ENCODE data around the gene ART1.

The ART1 gene

GRCh38 chr11:3632070-3632660, 12.8 kb upstream of the ART1 start:
- no peak overlapping the region for H3K4me3 ChIP-seq (ENCODE audit: low read length)
- no peak for TF ChIP-seq CTCF (conservative IDR thresholded peaks at IDR 0.05; ENCODE audit: low read depth, low read length)

GRCh38 chr11:3635641-3636375, 9.1 kb upstream of the ART1 start:
- TF ChIP-seq CTCF (conservative IDR thresholded peaks at IDR 0.05; ENCODE audit: low read depth, low read length), result no peak
- no peak for DNase-seq (ENCODE audit: low read depth)
- no peak overlapping the region for H3K4me3 ChIP-seq (ENCODE audit: low read length)

More at GRCh38 chr11:3632070-3632660, 12.8 kb upstream of the ART1 start:
- DNase-seq (ENCODE audit: low read depth), result no peak

- H3K4me3 ChIP-seq (ENCODE audit: low read length), result no peak overlapping the region
- no peak for TF ChIP-seq CTCF (conservative IDR thresholded peaks at IDR 0.05; ENCODE audit: low read depth, low read length)
Measured at GRCh38 chr11:3637201-3637600, 7.7 kb upstream of the ART1 start.

GRCh38 chr11:3638513-3638912, 6.4 kb upstream of the ART1 start:
- TF ChIP-seq CTCF (conservative IDR thresholded peaks at IDR 0.05; ENCODE audit: low read depth, low read length), result no peak
- no peak for DNase-seq (ENCODE audit: low read depth)
- no peak overlapping the region for H3K4me3 ChIP-seq (ENCODE audit: low read length)

More at GRCh38 chr11:3637201-3637600, 7.7 kb upstream of the ART1 start:
- no peak for DNase-seq (ENCODE audit: low read depth)

- DNase-seq (ENCODE audit: low read depth), result no peak
- H3K4me3 ChIP-seq (ENCODE audit: low read length), result no peak overlapping the region
- no peak for TF ChIP-seq CTCF (conservative IDR thresholded peaks at IDR 0.05; ENCODE audit: low read depth, low read length)
Measured at GRCh38 chr11:3639841-3640240, 5.1 kb upstream of the ART1 start.

GRCh38 chr11:3641191-3641590, 3.7 kb upstream of the ART1 start:
- TF ChIP-seq CTCF (conservative IDR thresholded peaks at IDR 0.05; ENCODE audit: low read depth, low read length), result no peak
- no peak overlapping the region for H3K4me3 ChIP-seq (ENCODE audit: low read length)
- DNase-seq (ENCODE audit: low read depth), result no peak

- DNase-seq (ENCODE audit: low read depth), result no peak
- TF ChIP-seq CTCF (conservative IDR thresholded peaks at IDR 0.05; ENCODE audit: low read depth, low read length), result no peak
- H3K4me3 ChIP-seq (ENCODE audit: low read length), result peak within 1 kb of the TSS; percentile 54
Measured at GRCh38 chr11:3641701-3642070, 3.2 kb upstream of the ART1 start, which contains the start of gene ART5. Gene ART5, minus strand, starts transcription at chr11:3641992. Its CDS starts 130 bp downstream, at chr11:3641862.
